ENCODE measurements around the gene PDZD2. TPM values are rescaled to one million over a fixed set of nuclear protein-coding genes. Genes with fewer than 3 reads are reported as not detected.

PDZD2 gene
- total and polyA plus RNA-seq, 7 donors = 1.2 to 11.7 (median 7.1) TPM

- 38 to 74% methylated on average over 2 of the region's 2 CpGs for WGBS, 2 donors
- no peak for DNase-seq
- H3K27ac ChIP-seq = no peak overlapping the region
- no peaks in the 10 kb centered on the region for H3K36me3 ChIP-seq
- peaks cover 0 to 2% (median 0%) of the 10 kb centered on the region in 4 donors for H3K9me3 ChIP-seq
- intact Hi-C loops (cut with DNase I) = no loop called here
- no peaks in the 10 kb centered on the region for H3K27me3 ChIP-seq
- TF ChIP-seq POLR2A (IDR thresholded peaks at IDR 0.05) (no peak), EP300 (IDR thresholded peaks at IDR 0.05) (no peak), CTCF (IDR thresholded peaks at IDR 0.05) (no peak), POLR2AphosphoS5 (IDR thresholded peaks at IDR 0.05) (no peak)
- no peaks in the 10 kb centered on the region for H3K4me1 ChIP-seq
- H3K4me3 ChIP-seq = no peak overlapping the region
These were observed 155.1 kb downstream of the PDZD2 start for GRCh38 chr5:31794009-31794408.

DNA sequence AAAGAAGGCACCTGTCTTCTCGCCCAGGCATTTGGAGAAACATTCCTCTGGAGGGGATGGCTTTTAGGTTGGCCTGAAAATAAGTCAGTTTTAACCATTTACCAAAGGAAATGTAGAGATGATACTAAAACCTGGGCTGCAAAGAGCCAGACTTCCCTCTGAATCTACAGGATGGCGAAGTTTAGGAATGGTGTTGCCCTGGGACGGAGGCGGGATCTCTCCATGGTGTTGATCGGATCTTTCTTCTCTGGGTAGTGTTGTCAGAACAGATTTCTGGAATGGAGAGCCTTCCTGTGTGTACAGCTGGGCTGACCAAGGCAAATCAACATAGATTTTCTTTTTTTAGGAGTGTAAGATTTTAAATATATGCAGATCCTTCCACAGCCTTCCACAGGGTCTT is 159.2 kb downstream of the PDZD2 start:
- 87 to 91% methylated on average over 5 of the region's 5 CpGs for WGBS, 2 donors
- no peak for DNase-seq

GRCh38 chr5:31800351-31800750 is 161.4 kb downstream of the PDZD2 start:
- intact Hi-C loops (cut with DNase I) = no loop called here
- Histone ChIP-seq H3K27me3 (no peaks in the 10 kb centered on the region), H3K36me3 (no peaks in the 10 kb centered on the region), H3K9me3 (no peaks in the 10 kb centered on the region), H3K4me3 (no peak overlapping the region), H3K27ac (no peak overlapping the region), H3K4me1 (no peaks in the 10 kb centered on the region)
- DNase-seq = no peak
- TF ChIP-seq POLR2A (IDR thresholded peaks at IDR 0.05) (no peak), EP300 (IDR thresholded peaks at IDR 0.05) (no peak), POLR2AphosphoS5 (IDR thresholded peaks at IDR 0.05) (no peak), CTCF (IDR thresholded peaks at IDR 0.05) (no peak)
- WGBS, 2 donors = 66 to 80% methylated on average over 1 of the region's 1 CpG

More for the DNA sequence above, 159.2 kb downstream of the PDZD2 start:
- Histone ChIP-seq H3K36me3 (no peaks in the 10 kb centered on the region), H3K27ac (no peak overlapping the region), H3K4me1 (no peaks in the 10 kb centered on the region), H3K4me3 (no peak overlapping the region), H3K27me3 (no peaks in the 10 kb centered on the region), H3K9me3 (peaks cover 0 to 2% (median 0%) of the 10 kb centered on the region in 4 donors)
- intact Hi-C loops (cut with DNase I) = no loop called here
- TF ChIP-seq EP300 (IDR thresholded peaks at IDR 0.05) (no peak), CTCF (IDR thresholded peaks at IDR 0.05) (no peak)

- intact Hi-C loops (cut with DNase I) = no loop called here
- Histone ChIP-seq H3K4me1 (no peaks in the 10 kb centered on the region), H3K9me3 (no peaks in the 10 kb centered on the region), H3K27me3 (no peaks in the 10 kb centered on the region), H3K27ac (no peak overlapping the region), H3K36me3 (no peaks in the 10 kb centered on the region), H3K4me3 (no peak overlapping the region)
- DNase-seq = no peak
- TF ChIP-seq POLR2AphosphoS5 (IDR thresholded peaks at IDR 0.05) (no peak), CTCF (IDR thresholded peaks at IDR 0.05) (no peak), EP300 (IDR thresholded peaks at IDR 0.05) (no peak), POLR2A (IDR thresholded peaks at IDR 0.05) (no peak)
- 68 to 79% methylated on average over 9 of the region's 9 CpGs for WGBS, 2 donors
These were observed 167.0 kb downstream of the PDZD2 start for GRCh38 chr5:31805785-31806400.

GRCh38 chr5:31806561-31806960 is 167.6 kb downstream of the PDZD2 start:
- 88 to 93% methylated on average over 6 of the region's 6 CpGs for WGBS, 2 donors
- Histone ChIP-seq H3K9me3 (no peaks in the 10 kb centered on the region), H3K4me3 (no peak overlapping the region), H3K4me1 (no peaks in the 10 kb centered on the region), H3K27ac (no peak overlapping the region), H3K36me3 (no peaks in the 10 kb centered on the region), H3K27me3 (no peaks in the 10 kb centered on the region)
- intact Hi-C loops (cut with DNase I) = no loop called here
- no peak for DNase-seq
- TF ChIP-seq POLR2AphosphoS5 (IDR thresholded peaks at IDR 0.05) = no peak
- no peak for TF ChIP-seq POLR2A (IDR thresholded peaks at IDR 0.05)
- TF ChIP-seq CTCF (IDR thresholded peaks at IDR 0.05) = no peak
- TF ChIP-seq EP300 (IDR thresholded peaks at IDR 0.05) = no peak

All from sigmoid colon (tissue), 7 donors.